ENCODE results near the gene HCRTR1.
"Not testable (repeated sequence)": the region's sequence is repeated elsewhere in the genome, so short reads cannot be mapped to it uniquely, and the experiment has no call there.

Gene HCRTR1

DNA sequence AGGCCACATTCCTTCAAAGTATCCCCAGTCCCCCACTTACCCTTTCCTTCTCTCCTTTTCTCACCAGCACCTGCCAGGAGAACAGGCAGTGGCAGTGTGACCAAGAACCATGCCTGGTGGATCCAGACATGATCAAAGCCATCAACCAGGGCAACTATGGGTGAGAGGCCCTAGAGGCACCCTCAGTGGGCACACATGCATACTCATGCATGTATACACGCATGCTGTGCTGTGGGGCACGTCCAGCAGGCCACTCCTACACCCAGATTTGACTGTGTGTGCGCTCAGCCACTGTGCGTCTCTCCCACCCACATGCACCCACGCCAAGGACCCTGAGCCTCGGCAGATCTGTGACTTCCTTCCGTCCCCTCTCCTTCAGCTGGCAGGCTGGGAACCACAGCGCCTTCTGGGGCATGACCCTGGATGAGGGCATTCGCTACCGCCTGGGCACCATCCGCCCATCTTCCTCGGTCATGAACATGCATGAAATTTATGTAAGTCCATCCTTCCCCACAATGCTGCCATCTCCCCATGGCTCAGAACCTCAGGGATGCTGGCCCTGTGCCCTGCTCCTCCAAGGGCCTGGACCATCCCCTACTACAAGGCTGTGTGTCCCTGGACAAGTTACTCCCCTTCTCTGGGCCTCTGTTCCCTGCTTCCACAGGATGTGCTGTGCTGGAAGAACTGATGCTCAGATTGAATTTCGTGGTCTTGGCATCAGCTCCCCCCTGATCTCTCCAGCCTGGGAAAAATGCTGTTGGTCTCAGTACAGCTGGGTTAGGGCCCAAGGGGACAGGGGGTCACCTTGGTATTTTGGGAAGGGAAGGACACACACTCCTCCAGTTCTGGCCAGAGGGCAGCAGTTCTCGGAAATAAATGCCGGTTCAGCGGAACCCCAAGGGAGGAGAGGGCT lies 34.2 kb upstream of the HCRTR1 start:
- no peak overlapping the region for H3K4me3 ChIP-seq (ENCODE audit: low read depth, low read length)
- TF ChIP-seq, protein P1, sequence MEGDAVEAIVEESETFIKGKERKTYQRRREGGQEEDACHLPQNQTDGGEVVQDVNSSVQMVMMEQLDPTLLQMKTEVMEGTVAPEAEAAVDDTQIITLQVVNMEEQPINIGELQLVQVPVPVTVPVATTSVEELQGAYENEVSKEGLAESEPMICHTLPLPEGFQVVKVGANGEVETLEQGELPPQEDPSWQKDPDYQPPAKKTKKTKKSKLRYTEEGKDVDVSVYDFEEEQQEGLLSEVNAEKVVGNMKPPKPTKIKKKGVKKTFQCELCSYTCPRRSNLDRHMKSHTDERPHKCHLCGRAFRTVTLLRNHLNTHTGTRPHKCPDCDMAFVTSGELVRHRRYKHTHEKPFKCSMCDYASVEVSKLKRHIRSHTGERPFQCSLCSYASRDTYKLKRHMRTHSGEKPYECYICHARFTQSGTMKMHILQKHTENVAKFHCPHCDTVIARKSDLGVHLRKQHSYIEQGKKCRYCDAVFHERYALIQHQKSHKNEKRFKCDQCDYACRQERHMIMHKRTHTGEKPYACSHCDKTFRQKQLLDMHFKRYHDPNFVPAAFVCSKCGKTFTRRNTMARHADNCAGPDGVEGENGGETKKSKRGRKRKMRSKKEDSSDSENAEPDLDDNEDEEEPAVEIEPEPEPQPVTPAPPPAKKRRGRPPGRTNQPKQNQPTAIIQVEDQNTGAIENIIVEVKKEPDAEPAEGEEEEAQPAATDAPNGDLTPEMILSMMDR (IDR thresholded peaks at IDR 0.05; ENCODE audit: low read depth, low read length, missing control alignments), result no peak
- no peak for DNase-seq (ENCODE audit: low read depth)

DNA sequence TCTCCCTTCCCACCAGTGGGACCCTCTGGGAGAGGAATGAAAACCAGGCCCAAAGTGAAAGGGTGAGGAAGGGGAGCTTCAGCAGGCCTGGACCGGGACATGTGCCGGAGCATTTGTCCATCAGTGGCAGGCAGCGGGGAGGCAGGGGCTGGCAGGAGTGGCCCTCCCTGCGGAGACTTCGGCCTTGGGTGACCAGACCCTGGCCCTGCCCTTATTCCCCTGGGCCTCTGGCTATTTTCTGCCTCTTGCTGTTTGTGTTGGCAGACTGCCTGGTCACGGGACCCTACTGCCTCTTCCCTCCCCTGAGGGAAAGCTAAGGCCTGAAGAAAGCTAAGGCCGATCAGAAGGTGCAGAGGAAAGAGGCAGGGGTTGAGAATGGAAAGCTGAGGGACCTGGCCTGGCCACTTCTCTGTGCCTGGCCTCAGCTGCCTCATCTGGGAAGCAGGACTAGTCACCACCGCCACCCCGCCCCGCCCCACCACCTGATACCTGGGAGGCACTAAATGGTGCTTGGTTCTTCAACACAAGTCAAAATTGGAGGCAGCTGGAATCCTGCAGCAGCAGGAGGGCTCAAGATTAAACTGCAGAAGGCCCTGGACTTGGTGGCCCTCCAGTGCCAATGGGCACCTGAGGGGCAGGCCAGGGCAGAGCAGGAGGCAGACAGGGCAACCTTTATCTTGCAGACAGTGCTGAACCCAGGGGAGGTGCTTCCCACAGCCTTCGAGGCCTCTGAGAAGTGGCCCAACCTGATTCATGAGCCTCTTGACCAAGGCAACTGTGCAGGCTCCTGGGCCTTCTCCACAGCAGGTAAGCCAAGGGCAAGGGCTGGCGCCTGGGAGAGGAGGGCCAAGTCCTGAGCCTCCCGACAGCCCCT lies 33.3 kb upstream of the HCRTR1 start:
- no peak for DNase-seq (ENCODE audit: low read depth)
- TF ChIP-seq, protein P1 (IDR thresholded peaks at IDR 0.05; ENCODE audit: low read depth, low read length, missing control alignments), result no peak
- H3K4me3 ChIP-seq (ENCODE audit: low read depth, low read length), result no peak overlapping the region

DNA sequence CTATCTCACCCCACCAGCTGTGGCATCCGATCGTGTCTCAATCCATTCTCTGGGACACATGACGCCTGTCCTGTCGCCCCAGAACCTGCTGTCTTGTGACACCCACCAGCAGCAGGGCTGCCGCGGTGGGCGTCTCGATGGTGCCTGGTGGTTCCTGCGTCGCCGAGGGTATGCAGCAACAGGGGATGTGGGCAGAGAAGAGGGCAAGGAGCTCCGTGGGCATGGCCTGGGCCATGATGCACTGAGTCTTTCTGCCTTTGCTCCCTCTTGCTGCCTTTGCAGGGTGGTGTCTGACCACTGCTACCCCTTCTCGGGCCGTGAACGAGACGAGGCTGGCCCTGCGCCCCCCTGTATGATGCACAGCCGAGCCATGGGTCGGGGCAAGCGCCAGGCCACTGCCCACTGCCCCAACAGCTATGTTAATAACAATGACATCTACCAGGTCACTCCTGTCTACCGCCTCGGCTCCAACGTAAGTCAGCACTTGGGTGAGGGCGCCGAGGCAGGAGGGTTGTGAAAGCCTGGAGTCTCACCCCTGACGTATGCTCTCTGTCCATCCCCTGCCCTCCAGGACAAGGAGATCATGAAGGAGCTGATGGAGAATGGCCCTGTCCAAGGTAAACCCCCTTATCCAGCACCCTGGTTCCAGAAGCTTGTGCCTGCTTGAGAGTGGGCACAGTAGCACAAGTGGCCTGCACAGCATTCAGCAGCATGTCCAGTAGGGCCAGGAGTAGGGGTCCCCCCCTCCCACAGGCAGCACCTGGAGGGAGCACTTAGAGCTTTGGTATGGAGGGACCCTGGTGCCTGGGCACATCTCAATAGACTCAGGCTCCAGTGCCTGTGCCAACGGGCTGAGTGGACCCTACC lies 32.4 kb upstream of the HCRTR1 start:
- DNase-seq (ENCODE audit: low read depth), result no peak
- TF ChIP-seq, protein P1 (IDR thresholded peaks at IDR 0.05; ENCODE audit: low read depth, low read length, missing control alignments), result no peak

DNA sequence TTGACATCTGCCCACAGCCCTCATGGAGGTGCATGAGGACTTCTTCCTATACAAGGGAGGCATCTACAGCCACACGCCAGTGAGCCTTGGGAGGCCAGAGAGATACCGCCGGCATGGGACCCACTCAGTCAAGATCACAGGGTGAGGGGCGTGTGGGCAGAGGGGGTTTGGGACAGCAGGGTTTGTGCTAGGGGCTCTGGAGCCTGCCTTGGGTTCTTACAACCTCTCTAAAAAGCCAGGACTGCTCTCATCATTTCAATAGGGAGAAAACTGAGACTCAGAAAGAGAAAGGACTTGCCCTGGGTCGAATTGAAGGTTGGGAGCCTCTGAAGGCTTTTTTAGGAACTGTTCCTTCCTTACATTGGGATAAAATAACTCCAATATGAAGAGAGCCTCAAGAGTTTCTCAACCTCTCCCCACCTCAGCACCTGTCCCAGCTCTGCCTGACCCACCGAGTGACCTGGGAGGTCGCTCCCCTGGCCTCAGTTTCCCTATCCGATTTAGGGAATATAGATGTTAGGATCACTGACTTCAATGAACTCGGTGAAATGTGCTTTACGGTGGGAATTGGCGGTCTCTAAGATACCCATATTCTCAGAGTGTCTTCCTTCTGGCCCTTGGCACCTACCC lies 31.6 kb upstream of the HCRTR1 start:
- H3K4me3 ChIP-seq (ENCODE audit: low read depth, low read length), result no peak overlapping the region
- no peak for DNase-seq (ENCODE audit: low read depth)
- TF ChIP-seq, protein P1 (IDR thresholded peaks at IDR 0.05; ENCODE audit: low read depth, low read length, missing control alignments), result no peak

More for the DNA sequence above, 32.4 kb upstream of the HCRTR1 start:
- no peak overlapping the region for H3K4me3 ChIP-seq (ENCODE audit: low read depth, low read length)

DNA sequence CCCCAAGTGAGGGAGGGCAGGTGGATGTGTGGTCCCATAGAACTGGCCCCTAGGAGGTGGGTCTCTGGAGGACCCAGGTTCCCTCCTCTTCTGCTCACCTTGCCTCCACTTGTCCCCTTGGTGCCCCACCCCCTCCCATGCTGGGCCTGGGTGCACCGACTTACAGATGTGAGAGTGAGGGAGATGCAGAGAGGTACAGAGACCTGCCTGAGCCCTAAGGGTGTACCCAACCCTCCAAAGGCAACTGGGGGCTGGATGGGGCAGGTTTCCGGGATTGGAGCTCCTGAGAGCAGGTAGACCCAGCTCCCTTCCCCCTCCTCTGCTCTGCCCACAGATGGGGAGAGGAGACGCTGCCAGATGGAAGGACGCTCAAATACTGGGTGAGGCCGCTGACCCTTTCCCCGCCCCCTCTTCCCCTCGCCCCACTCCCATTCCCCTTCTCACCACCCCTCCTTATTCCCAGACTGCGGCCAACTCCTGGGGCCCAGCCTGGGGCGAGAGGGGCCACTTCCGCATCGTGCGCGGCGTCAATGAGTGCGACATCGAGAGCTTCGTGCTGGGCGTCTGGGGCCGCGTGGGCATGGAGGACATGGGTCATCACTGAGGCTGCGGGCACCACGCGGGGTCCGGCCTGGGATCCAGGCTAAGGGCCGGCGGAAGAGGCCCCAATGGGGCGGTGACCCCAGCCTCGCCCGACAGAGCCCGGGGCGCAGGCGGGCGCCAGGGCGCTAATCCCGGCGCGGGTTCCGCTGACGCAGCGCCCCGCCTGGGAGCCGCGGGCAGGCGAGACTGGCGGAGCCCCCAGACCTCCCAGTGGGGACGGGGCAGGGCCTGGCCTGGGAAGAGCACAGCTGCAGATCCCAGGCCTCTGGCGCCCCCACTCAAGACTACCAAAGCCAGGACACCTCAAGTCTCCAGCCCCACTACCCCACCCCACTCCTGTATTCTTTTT lies 30.8 kb upstream of the HCRTR1 start:
- TF ChIP-seq, protein P1 (IDR thresholded peaks at IDR 0.05; ENCODE audit: low read depth, low read length, missing control alignments), result no peak
- no peak overlapping the region for H3K4me3 ChIP-seq (ENCODE audit: low read depth, low read length)
- DNase-seq (ENCODE audit: low read depth), result no peak

DNA sequence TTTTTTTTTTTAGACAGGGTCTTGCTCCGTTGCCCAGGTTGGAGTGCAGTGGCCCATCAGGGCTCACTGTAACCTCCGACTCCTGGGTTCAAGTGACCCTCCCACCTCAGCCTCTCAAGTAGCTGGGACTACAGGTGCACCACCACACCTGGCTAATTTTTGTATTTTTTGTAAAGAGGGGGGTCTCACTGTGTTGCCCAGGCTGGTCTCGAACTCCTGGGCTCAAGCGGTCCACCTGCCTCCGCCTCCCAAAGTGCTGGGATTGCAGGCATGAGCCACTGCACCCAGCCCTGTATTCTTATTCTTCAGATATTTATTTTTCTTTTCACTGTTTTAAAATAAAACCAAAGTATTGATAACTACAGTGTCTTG lies 30.2 kb upstream of the HCRTR1 start:
- DNase-seq (ENCODE audit: low read depth); H3K4me3 ChIP-seq (ENCODE audit: low read depth, low read length): not testable (repeated sequence)

Measured in GM12864 (cell line).